Measurements from ENCODE around the gene GRWD1.

GRWD1 gene

DNA sequence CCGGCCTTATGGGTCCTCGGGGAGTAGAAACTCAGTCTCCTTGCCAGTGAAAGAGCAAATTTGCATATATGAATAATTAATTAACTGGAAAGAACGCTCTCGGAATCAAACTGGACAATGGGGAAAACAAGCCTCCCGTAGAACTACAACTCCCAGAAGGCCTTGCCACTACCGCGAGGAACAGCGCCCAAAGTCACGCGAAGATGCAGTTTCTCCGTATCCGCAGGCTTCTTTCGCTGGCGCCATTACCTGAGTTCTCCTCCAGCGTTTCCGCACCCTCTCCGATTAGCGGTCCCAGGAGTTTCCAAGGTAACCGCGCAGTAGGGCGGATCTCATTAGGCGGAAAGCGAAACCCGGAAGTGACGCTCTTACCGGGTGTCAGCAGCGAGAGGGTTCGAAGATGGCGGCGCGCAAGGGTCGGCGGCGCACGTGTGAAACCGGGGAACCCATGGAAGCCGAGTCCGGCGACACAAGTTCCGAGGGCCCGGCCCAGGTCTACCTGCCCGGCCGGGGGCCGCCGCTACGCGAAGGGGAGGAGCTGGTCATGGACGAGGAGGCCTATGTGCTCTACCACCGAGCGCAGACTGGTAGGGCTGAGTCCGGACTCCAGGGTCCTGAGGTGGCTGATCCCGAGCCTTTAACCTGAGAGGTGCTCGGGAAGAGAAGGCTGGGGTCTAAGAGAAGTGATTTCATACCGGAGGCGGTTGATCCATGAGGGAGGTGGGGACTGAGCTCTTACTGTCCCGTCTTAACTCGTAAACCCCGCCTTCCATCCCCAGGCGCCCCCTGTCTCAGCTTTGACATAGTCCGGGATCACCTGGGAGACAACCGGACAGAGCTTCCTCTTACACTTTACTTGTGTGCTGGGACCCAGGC lies at the start of gene GRWD1:
GRWD1 (plus strand) TSS at position 378 of the 876 bp plus-strand sequence; CDS start at position 401, 23 bp downstream.
- DNase-seq, result peak; percentile 97

DNA sequence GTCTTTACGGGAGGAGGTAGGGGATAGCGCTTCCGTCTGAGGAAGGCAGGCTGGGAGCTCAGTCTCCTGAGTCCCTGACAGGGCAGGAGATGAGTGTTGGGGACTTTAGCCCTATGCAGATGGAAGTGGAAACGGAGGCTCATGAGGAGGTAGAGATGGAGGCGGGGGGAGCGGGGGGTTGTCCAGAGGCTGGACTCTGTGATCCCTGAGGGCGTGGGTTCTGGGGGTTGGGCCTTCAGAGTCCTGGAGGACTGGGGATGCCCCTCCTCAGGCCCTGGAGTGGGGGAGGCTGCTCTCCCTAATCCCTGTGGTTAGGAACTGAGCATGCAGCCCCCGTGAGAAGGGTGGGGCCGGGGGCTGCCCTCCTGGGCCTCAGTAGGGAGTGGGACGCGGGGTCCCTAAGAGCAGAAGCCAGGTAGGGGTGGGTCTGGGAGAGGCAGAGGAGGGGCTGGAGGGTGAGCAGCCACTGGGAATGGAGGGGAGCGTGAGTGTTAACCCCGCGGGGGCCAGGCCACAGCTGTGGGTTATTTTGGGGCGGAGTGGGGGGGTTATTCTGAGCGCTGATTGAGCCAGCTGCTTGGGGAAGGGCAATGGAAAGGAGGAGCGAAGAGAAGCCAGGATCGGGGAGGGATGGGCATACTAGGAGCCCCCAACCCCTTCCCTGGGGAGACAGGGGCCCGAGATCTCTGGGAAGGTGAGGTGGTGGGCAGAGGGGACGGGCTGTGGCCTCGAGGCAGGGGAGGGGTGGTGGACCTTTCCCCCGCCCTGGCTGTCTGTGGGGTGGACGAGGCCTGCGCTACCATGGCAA lies 49.6 kb upstream of the GRWD1 start:
- DNase-seq, result no peak

DNA sequence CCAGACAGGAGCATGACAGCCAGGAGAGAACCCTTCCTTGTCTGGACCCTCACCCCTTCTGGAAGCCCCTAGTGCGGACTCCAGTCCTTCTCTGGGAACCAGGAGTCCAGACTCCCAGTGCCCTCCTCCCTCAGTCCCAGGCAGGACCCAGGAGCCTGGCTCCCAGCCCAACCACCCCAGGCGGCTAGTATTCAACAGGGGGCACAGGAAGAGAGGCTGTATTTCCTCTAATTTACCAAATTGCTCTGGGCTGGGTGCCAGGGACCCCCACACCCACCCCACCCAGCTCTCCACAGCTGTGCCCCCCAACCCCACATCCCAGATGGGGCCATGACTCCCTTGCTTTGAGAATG lies 49.0 kb upstream of the GRWD1 start:
- no peak for DNase-seq

DNA sequence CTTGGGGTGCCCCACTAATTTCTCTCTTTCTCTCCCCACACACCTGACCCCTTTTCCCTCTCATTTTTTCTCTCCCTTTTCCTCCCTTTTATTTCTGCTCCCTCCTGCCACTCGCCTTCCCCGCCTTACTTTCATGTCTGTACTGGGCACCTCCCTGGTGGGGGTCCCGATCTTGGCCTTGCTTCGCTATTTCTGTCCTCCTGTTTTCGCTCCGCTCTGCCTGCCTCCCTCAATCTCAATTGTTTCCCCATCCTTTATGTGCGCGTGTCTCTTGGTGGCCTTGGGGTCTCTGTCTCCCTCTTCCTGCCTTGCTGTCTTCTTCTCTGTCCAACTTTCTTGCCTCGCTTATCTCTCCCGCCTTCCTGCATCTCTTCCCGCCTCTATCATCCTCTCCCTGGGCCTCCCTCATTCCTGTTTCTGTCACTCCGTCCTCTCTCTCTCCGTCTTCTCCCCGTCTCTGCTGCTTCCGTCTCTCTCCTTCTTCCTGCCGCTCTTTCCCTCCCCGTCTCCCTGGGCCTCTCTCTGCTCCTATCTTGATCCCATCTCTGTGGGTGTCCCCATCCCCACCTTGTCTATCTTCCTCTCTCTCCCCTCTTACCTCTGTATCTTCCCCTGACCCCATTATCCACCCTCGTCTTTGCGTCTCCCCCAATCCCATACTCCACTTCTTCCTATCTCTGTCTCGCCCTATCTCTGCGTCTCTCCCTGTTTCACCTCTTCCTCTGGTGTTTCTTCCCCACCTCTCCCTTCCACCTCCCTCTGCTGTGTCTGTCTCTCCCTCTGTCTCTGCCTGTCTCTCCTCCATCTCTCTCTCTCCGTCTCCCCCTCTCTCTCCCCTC lies 48.3 kb upstream of the GRWD1 start:
- peak; percentile 36 for DNase-seq

DNA sequence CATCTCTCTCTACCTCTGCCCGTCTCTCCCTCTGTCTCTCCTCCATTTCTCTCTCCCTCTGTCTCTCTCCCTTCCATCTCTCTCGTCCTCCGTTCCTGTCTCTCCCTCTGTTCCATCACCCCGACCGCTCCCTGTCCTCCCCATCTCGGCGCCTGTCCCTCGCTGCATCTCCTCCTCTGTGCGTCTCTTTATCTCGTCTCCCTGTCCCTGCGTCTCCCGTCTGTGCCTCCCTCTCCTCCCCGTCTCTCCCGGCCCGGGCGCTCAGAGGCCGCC lies 47.7 kb upstream of the GRWD1 start:
- DNase-seq, result no peak

DNA sequence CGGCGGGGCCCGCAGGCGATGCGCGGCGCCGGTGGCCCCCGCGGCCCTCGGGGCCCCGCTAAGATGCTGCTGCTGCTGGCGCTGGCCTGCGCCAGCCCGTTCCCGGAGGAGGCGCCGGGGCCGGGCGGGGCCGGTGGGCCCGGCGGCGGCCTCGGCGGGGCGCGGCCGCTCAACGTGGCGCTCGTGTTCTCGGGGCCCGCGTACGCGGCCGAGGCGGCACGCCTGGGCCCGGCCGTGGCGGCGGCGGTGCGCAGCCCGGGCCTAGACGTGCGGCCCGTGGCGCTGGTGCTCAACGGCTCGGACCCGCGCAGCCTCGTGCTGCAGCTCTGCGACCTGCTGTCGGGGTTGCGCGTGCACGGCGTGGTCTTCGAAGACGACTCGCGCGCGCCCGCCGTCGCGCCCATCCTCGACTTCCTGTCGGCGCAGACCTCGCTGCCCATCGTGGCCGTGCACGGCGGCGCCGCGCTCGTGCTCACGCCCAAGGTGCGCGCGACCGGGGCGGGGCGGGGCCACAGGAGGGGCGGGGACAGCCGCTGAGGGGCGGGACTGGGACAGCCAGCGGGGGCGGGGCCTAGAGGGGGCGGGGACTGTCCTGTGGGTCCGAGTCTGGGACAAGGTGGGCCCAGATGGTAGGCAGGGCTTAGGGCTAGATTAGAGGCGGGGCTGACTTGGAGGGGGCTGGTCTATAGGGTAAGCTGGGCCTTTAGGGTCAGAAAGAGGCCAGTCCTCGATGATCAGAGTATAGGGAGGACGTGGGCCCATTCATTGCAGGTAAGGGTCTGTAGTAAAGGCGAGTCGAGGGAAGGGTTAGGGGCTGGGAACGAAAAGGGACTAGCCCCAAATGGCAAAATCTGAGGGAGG lies 47.2 kb upstream of the GRWD1 start:
- DNase-seq, result peak; percentile 90

DNA sequence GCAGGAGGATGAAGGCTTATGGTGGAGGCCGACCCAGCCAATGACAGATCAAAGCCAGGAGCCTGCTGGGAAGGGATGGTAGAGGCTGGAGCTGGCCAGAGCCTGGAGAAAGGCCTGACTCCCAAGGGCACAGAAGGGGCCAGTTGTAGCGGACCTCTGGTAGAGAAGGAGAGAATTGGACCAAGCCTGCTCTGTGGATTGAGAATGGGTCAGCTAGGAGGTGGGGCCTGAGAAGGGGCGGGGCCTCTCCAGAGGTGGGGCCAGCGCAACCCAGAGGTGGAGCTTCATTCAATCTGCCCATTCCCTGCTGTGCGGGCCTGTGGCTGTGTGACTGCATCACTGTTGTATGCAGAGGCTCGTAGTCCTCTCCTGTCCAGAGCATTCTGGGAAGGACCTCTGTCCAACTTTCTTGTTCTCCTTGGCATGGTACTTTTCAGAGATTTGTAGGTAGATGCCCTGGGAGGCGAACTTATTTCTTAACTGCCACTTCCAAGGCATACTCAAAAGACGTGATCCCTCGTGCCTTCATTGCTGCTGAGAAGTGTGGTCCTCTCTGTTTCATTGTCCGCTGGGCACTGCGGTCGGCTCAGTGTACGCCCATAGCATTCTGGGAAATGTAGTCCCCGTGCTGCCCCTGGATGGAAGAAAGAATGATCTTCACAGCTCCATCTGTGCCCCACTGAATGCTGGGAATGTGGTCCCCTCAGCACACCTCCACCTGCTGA lies 45.6 kb upstream of the GRWD1 start:
- DNase-seq, result peak; percentile 81

DNA sequence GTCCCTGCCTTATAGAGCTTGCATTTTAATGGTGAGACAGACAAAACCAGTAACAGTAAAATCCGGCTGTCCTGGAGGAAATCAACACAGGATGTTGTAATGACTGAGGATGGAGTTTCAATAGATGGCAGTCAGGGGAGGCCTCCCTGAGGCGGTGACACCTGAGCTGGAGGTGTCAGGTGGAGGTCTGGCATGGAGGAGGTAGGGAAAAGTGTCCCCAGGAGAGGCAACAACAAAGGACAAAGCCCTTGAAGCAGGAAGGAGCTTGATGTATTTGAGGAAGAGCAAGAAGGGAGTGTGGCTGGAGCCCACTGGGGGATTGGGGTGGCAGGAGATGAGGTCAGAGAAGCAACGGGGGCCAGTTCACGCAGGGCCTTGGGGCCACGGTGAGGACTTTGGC lies 44.5 kb upstream of the GRWD1 start:
- no peak for DNase-seq

DNA sequence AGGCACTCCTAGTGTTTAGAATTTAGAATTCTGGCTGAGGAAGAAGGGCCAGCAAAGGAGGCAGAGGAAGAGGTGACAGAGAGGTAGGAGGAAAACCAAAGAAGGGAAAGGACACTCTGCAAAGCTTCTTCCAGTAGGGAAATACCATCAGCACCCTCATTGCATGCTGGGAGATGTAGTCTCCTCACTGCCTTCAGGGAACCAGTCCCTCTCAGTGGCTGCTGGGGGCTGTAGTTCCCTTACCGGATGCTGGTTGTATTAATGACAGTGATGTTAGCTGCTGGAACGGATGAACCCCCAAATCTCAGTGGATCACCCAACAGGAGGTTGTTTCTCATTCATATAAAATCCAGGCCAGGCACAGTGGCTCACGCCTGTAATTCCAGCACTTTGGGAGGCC lies 42.2 kb upstream of the GRWD1 start:
- peak; percentile 63 for DNase-seq

DNA sequence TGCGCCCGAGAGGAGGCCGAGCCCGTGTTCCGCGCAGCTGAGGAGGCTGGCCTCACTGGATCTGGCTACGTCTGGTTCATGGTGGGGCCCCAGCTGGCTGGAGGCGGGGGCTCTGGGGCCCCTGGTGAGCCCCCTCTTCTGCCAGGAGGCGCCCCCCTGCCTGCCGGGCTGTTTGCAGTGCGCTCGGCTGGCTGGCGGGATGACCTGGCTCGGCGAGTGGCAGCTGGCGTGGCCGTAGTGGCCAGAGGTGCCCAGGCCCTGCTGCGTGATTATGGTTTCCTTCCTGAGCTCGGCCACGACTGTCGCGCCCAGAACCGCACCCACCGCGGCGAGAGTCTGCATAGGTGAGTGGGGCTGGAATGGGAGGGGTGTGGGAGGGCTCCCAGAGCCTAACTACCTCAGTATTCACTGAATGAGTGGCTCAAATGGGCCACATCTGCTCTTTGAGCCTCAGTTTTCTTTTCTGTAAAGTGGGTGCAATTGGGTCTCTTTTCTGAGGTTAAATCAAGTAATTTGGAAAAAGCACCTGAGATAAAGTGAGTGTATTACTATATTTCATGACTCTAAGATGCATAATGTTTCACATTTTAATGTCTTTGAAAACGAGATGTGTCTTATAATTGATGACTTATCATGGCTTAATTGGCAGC lies 40.6 kb upstream of the GRWD1 start:
- no peak for DNase-seq

DNA sequence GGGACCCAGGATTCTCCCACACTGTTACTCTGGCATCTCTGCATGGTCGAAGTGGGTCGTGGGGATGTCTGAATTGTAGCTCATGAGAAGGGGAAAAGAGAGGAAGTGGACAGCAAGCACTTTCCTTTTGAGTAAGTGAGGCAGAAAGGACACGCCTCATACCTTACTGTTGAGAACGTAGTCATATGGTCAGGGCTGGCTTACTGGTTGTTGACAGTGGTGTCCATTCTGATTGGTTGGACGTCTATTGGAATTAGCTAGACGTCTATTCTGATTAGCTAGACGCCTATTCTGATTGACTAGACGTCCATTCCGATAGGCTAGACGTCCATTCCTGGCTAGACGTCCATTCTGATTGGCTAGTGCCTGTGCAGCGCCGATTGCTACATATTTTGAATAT lies 39.9 kb upstream of the GRWD1 start:
- DNase-seq, result no peak

DNA sequence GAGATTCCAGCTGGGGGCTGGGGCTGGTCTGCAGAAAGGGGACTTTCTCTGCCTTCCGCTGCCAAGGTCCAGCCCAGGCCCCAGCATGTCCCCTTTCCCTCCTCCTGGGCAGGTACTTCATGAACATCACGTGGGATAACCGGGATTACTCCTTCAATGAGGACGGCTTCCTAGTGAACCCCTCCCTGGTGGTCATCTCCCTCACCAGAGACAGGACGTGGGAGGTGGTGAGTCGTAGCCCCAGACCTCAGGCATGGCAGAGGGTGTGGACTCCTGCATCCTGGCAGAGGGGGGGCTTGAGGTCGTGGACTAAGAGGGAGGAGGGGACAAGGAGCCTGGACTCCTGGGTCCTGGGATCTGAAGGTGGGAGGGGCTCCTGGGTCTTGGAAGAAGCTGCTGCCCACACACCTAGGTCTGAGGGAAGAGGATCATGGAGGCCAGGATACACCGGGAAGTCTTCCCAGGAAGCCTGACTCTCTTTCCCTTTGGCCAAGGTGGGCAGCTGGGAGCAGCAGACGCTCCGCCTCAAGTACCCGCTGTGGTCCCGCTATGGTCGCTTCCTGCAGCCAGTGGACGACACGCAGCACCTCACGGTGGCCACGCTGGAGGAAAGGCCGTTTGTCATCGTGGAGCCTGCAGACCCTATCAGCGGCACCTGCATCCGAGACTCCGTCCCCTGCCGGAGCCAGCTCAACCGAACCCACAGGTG lies 31.8 kb upstream of the GRWD1 start:
- peak; percentile 80 for DNase-seq

DNA sequence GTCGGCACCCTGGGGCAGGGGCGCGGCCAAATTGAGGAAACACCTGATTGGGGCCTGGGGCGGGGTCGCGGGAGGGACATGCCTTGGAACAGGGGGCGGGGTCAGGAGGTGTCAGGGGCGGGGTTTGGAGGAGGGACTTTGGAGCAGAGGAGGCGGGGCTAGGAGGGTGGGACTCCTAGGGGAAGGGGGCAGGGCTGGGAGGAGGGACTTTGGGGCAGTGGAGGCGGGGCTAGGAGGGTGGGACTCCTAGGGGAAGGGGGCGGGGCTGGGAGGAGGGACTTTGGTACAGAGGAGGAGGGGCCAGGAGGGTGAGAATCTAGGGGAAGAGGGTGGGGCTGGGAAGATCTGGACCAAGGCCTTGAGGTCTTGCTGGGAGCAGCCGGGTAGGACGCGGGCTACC lies 30.4 kb upstream of the GRWD1 start:
- peak; percentile 81 for DNase-seq

DNA sequence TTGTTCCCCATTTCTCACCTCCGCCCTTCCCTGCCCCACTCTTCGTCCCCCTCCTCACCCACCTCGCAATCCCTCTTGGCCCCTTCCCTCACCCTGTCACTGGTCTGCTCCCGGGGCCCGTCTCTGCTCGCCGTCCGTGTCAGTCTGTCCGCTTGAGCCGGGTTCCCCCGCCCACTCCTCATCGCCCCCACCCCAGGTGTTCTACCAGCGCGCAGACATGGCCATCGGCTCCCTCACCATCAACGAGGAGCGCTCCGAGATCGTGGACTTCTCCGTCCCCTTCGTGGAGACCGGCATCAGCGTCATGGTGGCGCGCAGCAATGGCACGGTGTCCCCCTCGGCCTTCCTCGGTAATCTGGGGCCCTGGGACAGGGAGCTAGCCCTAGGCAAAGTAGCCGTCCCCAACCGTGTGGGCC lies 30.0 kb upstream of the GRWD1 start:
- no peak for DNase-seq

DNA sequence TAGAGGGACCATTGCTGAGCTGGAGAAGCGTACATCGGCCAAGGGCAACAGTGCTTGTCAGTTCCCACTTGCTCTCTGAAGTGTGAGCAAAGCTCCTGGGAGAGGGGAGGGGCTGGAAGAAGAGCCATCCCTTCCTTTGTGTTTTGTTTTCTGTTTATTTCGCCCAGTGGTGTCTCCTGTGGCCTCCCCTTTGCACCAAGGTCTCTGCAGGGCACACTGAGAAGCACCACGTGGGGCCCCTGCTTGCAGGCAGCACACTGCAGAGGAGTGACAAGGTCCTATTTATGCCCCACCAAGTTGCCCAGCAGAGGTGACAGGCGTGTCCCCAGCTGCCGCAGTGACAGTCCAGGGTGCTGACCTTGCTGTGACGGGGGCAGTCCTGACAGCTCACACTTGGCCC lies 28.4 kb upstream of the GRWD1 start:
- DNase-seq, result no peak

DNA sequence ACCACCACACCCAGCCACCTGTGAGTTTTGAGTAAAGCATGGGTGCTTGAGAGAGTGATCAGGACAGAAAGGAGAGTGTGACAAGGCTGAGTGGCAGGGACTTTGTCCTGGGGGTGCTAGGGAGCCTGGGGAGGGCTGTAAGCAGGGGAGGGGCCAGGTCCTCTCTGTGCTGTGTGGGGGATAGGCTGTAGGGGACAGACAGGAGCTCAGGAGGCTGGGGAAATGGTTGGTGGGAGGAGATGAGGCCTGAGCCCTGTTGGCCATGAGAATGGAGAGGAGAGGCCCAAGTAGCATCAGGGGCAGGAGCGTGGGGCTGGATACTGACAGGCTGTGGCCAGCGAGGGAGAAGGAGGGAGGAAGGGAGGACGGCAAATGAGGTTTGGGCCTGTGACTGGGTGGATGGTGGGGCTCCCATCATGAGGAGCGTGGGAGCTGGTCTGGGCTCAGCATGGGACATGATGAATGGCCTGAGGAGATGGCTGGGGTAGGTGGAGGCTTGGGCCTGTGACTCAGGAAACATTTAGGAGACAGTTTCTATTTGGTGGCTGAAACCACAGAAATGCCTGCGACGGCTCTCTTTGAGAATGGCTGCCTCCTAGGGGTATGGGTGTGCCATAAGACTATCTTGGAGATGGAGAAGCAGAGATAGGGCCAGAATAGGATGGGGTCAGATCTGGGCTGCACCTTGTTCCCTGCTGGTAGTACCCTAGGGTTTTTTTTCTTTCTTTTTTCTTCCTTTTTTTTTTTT lies 27.3 kb upstream of the GRWD1 start:
- DNase-seq, result peak; percentile 82

DNA sequence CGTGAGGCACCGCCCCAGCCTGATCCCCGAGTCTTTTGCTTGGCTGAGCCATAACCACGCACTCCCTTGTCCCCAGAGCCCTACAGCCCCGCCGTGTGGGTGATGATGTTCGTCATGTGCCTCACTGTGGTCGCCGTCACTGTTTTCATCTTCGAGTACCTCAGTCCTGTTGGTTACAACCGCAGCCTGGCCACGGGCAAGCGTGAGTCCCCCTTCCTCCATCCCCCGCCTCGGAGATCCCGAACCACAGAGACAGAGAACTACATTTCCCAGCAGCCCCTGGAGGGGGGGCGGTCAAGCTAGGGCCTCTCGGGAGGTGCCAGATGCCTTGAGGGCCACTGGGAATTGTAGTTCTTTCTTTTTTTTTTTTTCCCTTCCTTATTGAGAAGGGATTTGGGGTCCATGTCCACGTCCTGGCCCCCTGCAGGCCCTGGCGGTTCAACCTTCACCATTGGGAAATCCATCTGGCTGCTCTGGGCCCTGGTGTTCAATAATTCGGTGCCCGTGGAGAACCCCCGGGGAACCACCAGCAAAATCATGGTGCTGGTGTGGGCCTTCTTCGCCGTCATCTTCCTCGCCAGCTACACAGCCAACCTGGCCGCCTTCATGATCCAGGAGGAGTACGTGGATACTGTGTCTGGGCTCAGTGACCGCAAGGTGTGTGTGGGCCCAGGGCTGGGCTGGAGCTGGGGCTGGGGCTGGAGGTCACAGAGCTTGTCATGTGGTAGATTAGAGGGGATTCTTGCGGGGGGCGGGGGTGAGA lies 26.4 kb upstream of the GRWD1 start:
- DNase-seq, result peak; percentile 69

DNA sequence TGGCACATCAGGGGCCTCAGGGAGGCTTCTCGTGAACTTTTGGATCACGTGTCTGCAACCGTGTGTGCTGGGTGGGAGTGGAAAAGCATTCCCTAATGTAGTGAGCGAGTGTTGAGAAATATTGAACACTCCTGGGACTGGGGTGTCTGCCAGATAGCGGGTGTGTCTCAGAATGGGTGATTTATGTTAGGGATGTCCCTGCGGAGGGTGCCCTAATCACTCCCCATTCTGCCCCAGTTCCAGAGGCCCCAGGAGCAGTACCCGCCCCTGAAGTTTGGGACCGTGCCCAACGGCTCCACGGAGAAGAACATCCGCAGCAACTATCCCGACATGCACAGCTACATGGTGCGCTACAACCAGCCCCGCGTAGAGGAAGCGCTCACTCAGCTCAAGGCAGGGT lies 24.2 kb upstream of the GRWD1 start:
- DNase-seq, result no peak

DNA sequence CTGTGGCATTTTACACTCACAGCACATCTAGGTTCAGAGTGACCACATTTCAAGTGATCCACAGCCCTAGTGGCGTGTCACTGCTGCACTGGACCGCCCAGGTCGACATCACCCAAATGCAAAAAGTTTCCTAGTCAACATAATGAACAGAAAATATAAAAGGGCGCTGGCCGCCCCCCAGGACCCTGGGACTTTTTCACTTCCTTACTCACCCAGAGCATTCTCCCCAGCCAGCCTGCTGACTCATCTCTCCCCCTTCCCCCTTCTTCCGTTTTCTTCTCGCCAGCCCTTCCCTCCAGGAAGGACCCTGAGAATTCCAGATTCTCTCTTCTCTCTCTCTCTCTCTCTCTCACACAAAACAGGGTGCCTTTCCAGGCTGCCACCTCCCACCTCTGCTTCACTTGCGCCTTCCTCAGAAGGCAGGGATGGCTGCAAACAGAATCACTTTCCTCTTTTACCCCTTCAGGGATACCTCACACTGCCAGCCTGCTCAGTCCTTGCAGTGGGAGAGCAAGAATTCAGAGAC lies 21.0 kb upstream of the GRWD1 start:
- DNase-seq, result peak; percentile 86

All from fibroblast of skin of right biceps (primary cell).